SK-N-SH (cell line): ENCODE data around the gene MFAP4.

Experiments used
- EP300 ChIP-seq, 2 experiments: IDR thresholded peaks; 2 replicates each; pipeline versions ENCODE4 v1.4.0 to v1.6.1; 2012; ENCODE audit warnings: borderline replicate concordance in 1 of 2, low read depth in 1 of 2, low read length in 1 of 2
- JUND ChIP-seq: IDR thresholded peaks from 2 replicates; pipeline ENCODE4 v1.4.0; 2012
- POLR2AphosphoS5 ChIP-seq: IDR thresholded peaks from 2 replicates; pipeline ENCODE4 v1.6.1; 2012; ENCODE audit warnings: low read depth, low read length
- RAD21 ChIP-seq: IDR thresholded peaks from 2 replicates; pipeline ENCODE4 v1.6.1; 2012; ENCODE audit warnings: mild to moderate bottlenecking, low read length
- RCOR1 ChIP-seq: fragments of 150-350 bp; IDR thresholded peaks from 2 replicates; pipeline ENCODE4 v1.6.1; 2017; ENCODE audit warnings: antibody characterized with exemption, low read length
- TAF1 ChIP-seq: IDR thresholded peaks from 2 replicates; pipeline ENCODE4 v1.6.1; 2012; ENCODE audit warnings: low read depth, mild to moderate bottlenecking, low read length, moderate library complexity, borderline replicate concordance
- TF ChIP-seq, protein P1 (sequence below): fragments of 150-350 bp; IDR thresholded peaks from 2 replicates; pipeline ENCODE4 v1.6.1; 2017; ENCODE audit warnings: antibody characterized with exemption, low read length, low read depth, borderline replicate concordance
- TF ChIP-seq, protein P2 (sequence below): fragments of 200-600 bp; sonication (generic); IDR thresholded peaks from 2 replicates; pipeline ENCODE4 v1.6.1; 2017; ENCODE audit warnings: antibody characterized with exemption, mild to moderate bottlenecking, moderate library complexity
- TF ChIP-seq, protein P3 (sequence below): IDR thresholded peaks from 2 replicates; pipeline ENCODE4 v1.6.1; 2012; ENCODE audit warnings: mild to moderate bottlenecking, low read depth, low read length, moderate library complexity
- TF ChIP-seq, protein P4 (sequence below): IDR thresholded peaks from 2 replicates; pipeline ENCODE4 v1.4.0; 2012; ENCODE audit warnings: low read depth

DNA sequence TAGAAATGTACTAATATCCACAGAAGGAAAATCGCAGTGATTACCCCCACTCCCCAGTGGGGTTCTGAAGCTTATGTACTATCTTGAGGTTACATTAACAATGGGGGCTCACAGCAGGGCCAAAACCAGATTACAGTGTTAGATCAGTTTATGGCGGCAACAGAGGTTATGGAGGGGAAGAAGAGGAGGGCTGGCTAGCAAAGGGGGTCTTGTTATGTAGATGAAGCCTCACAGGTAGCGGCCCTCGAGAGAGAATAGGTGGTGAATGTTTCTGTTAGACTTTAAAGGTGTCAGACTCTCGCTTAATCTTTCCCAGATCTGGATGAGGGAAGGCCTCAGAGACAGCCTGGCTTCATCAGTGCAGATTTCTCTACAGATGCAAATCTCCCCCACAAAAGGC lies 46.3 kb upstream of the MFAP4 start:
- TF ChIP-seq, protein P1, sequence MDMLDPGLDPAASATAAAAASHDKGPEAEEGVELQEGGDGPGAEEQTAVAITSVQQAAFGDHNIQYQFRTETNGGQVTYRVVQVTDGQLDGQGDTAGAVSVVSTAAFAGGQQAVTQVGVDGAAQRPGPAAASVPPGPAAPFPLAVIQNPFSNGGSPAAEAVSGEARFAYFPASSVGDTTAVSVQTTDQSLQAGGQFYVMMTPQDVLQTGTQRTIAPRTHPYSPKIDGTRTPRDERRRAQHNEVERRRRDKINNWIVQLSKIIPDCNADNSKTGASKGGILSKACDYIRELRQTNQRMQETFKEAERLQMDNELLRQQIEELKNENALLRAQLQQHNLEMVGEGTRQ: no peak
- TF ChIP-seq POLR2AphosphoS5 (no peak), EP300 (IDR thresholded peaks at IDR 0.05; ENCODE audit: borderline replicate concordance in 1 of 2, low read depth in 1 of 2, low read length in 1 of 2) (no peak), TAF1 (no peak), JUND (no peak), RAD21 (no peak), RCOR1 (no peak)
- TF ChIP-seq, protein P2, sequence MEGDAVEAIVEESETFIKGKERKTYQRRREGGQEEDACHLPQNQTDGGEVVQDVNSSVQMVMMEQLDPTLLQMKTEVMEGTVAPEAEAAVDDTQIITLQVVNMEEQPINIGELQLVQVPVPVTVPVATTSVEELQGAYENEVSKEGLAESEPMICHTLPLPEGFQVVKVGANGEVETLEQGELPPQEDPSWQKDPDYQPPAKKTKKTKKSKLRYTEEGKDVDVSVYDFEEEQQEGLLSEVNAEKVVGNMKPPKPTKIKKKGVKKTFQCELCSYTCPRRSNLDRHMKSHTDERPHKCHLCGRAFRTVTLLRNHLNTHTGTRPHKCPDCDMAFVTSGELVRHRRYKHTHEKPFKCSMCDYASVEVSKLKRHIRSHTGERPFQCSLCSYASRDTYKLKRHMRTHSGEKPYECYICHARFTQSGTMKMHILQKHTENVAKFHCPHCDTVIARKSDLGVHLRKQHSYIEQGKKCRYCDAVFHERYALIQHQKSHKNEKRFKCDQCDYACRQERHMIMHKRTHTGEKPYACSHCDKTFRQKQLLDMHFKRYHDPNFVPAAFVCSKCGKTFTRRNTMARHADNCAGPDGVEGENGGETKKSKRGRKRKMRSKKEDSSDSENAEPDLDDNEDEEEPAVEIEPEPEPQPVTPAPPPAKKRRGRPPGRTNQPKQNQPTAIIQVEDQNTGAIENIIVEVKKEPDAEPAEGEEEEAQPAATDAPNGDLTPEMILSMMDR: no peak
- TF ChIP-seq, protein P3, sequence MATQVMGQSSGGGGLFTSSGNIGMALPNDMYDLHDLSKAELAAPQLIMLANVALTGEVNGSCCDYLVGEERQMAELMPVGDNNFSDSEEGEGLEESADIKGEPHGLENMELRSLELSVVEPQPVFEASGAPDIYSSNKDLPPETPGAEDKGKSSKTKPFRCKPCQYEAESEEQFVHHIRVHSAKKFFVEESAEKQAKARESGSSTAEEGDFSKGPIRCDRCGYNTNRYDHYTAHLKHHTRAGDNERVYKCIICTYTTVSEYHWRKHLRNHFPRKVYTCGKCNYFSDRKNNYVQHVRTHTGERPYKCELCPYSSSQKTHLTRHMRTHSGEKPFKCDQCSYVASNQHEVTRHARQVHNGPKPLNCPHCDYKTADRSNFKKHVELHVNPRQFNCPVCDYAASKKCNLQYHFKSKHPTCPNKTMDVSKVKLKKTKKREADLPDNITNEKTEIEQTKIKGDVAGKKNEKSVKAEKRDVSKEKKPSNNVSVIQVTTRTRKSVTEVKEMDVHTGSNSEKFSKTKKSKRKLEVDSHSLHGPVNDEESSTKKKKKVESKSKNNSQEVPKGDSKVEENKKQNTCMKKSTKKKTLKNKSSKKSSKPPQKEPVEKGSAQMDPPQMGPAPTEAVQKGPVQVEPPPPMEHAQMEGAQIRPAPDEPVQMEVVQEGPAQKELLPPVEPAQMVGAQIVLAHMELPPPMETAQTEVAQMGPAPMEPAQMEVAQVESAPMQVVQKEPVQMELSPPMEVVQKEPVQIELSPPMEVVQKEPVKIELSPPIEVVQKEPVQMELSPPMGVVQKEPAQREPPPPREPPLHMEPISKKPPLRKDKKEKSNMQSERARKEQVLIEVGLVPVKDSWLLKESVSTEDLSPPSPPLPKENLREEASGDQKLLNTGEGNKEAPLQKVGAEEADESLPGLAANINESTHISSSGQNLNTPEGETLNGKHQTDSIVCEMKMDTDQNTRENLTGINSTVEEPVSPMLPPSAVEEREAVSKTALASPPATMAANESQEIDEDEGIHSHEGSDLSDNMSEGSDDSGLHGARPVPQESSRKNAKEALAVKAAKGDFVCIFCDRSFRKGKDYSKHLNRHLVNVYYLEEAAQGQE: no peak
- TF ChIP-seq, protein P4, sequence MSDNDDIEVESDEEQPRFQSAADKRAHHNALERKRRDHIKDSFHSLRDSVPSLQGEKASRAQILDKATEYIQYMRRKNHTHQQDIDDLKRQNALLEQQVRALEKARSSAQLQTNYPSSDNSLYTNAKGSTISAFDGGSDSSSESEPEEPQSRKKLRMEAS: no peak
